ENCODE measurements around the gene CLK2. TPM values are rescaled to one million over a fixed set of nuclear protein-coding genes. Genes with fewer than 3 reads are reported as not detected.

The CLK2 gene
- polyA plus RNA-seq, 2 donors: 29.2 to 55.3 TPM

DNA sequence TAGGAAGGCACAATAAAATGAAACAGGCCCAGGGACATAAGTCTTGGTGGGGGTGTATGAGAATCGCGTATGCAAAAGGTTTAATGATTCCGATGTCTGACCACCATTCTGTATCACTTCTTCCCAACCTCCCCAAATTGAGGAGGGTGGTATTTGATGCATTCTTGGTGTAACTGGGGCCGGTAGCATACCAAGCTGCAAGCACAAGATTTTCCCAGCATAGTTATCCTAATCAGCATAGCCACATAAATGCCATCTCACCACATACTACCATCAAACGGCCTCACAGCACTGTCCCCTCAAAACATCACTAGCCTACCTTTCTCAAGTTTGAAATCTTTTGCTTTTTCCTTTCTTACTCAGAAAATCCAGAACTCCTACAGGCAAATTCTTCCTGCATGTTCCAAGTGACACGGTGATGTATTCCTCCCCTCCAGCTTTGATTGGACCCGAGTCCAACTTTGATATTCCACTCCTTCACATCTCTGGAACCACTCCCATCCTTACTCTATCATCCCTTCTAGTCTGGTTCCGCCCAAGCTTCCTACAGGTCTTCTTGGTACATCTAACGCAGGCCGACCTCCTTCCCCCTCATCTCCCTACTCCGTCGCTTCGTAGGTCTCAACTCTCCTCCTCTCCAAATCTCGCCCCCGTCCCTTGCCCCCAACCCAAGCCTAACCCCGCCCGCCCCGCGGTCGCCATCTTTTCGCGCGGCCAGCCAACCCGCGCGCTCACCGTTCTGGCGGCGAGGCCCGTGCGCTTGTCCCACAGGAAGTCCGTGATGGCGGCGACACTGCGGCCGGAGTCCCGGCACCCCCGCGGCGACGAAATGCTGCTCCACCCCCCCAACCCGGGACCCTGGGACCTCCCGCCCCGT, 600 bp downstream of the CLK2 start:
- H3K27me3 ChIP-seq (ENCODE audit: control insufficient read depth in 1 of 2, insufficient read depth in 2 of 2, low read length in 2 of 2): no peaks in the 10 kb centered on the region
- WGBS, 2 donors: 4% methylated on average over 44 of the region's 44 CpGs
- peaks cover 16 to 26% of the 10 kb centered on the region in 2 donors for H3K36me3 ChIP-seq (ENCODE audit: control insufficient read depth in 2 of 2, insufficient read depth in 2 of 2, low read length in 1 of 2)
- H3K27ac ChIP-seq (ENCODE audit: low read depth in 2 of 2, low read length in 1 of 2): peak overlapping the region; percentile 88 to 96
- H3K4me3 ChIP-seq (ENCODE audit: low read depth in 1 of 2, low read length in 2 of 2): peak overlapping the region; percentile 59 to 66
- H3K4me1 ChIP-seq (ENCODE audit: control insufficient read depth in 2 of 2, insufficient read depth in 2 of 2, low read length in 1 of 2): peaks cover 0 to 2% of the 10 kb centered on the region in 2 donors
- no peaks in the 10 kb centered on the region for H3K9me3 ChIP-seq (ENCODE audit: control insufficient read depth in 2 of 2, insufficient read depth in 1 of 2, low read depth in 1 of 2, low read length in 1 of 2)

DNA sequence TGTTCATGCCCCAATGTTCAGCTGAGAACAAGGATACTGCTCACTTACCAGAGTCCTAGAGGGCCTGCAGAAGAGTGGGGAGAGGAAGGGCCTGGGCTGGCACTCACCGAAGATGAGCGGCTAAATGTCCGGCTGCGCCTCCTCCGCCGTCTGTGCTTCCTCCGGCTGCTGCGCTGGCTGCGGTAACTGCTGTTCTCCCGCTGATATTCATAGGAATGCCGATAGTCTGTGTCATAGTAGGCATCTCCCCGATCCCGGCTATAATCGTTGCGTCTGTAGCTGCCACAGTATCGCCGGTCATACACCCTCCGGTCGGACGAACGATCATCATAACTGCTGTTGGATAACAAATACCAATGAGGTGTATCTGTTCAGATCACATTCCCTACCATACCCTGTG, 3.9 kb downstream of the CLK2 start:
- WGBS, 2 donors: 94 to 95% methylated on average over 21 of the region's 21 CpGs
- peaks cover 0 to 2% of the 10 kb centered on the region in 2 donors for H3K4me1 ChIP-seq (ENCODE audit: control insufficient read depth in 2 of 2, insufficient read depth in 2 of 2, low read length in 1 of 2)
- no peak overlapping the region for H3K27ac ChIP-seq (ENCODE audit: low read depth in 2 of 2, low read length in 1 of 2)
- no peak overlapping the region for H3K4me3 ChIP-seq (ENCODE audit: low read depth in 1 of 2, low read length in 2 of 2)
- H3K9me3 ChIP-seq (ENCODE audit: control insufficient read depth in 2 of 2, insufficient read depth in 1 of 2, low read depth in 1 of 2, low read length in 1 of 2): no peaks in the 10 kb centered on the region
- H3K27me3 ChIP-seq (ENCODE audit: control insufficient read depth in 1 of 2, insufficient read depth in 2 of 2, low read length in 2 of 2): no peaks in the 10 kb centered on the region
- H3K36me3 ChIP-seq (ENCODE audit: control insufficient read depth in 2 of 2, insufficient read depth in 2 of 2, low read length in 1 of 2): peaks cover 30 to 38% of the 10 kb centered on the region in 2 donors

DNA sequence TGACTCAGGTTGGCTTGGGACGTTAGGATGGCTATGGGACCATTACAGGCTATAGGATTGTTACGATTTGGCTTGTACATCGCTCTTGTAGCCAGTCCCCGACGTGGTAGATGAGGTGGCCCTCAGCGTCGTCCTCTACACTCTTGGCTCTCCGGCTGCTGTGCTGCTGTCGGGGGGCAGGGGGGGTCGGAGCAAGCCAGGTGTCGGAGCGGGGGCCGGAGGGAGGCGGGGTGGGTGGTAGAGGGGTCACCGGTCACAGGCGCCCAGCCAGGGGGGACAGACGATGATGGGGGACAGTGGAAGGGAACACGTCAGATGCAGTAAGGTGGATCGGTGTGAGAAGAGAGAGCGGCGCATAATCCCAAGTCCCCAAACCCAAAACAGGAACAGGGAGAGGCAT, 4.7 kb downstream of the CLK2 start:
- Histone ChIP-seq H3K27me3 (ENCODE audit: control insufficient read depth in 1 of 2, insufficient read depth in 2 of 2, low read length in 2 of 2) (no peaks in the 10 kb centered on the region), H3K4me3 (ENCODE audit: low read depth in 1 of 2, low read length in 2 of 2) (no peak overlapping the region), H3K36me3 (ENCODE audit: control insufficient read depth in 2 of 2, insufficient read depth in 2 of 2, low read length in 1 of 2) (peaks cover 30 to 42% of the 10 kb centered on the region in 2 donors), H3K9me3 (ENCODE audit: control insufficient read depth in 2 of 2, insufficient read depth in 1 of 2, low read depth in 1 of 2, low read length in 1 of 2) (no peaks in the 10 kb centered on the region), H3K27ac (ENCODE audit: low read depth in 2 of 2, low read length in 1 of 2) (no peak overlapping the region), H3K4me1 (ENCODE audit: control insufficient read depth in 2 of 2, insufficient read depth in 2 of 2, low read length in 1 of 2) (no peaks in the 10 kb centered on the region)
- 91 to 95% methylated on average over 21 of the region's 21 CpGs for WGBS, 2 donors

DNA sequence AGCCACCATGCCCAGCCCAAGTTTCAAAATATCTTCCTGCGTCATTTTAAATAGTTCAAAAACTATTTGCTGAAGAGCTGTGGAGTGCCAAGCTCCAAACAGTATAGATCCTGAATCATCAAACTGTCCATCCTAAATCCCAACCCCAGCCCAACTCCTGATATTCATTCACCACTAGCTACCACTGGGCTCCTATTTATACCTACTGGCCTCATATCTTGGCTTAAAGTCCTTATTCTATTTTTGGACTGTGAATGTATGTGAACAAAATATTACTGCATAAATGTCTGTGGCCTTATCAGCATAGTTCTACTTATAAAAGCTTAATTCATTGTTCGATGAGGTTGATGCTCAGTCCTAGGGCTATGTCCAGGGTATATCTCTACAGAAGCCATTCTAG, 5.9 kb downstream of the CLK2 start:
- no peak overlapping the region for H3K27ac ChIP-seq (ENCODE audit: low read depth in 2 of 2, low read length in 1 of 2)
- H3K36me3 ChIP-seq (ENCODE audit: control insufficient read depth in 2 of 2, insufficient read depth in 2 of 2, low read length in 1 of 2): peaks cover 30 to 45% of the 10 kb centered on the region in 2 donors
- 95 to 96% methylated on average over 2 of the region's 2 CpGs for WGBS, 2 donors

DNA sequence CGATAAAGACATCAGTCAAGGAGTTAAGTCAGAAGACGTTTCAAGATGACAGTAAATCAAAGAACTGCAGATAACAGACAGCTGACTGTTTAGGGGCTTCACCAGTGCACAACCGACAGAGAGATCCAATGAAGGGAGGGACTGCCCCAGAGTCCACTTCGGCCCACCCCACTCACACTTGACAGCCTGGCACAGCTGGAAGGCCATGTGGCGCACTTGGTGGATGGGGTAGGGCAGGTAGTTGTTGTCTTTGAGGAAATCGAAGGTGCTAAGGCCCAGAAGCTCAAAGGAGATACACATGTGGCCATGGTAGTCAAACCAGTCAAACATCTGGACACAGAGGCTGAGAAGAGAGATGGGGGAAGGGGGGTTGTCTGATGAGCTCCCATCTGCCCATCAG, 6.8 kb downstream of the CLK2 start:
- peaks cover 30 to 45% of the 10 kb centered on the region in 2 donors for H3K36me3 ChIP-seq (ENCODE audit: control insufficient read depth in 2 of 2, insufficient read depth in 2 of 2, low read length in 1 of 2)
- no peaks in the 10 kb centered on the region for H3K9me3 ChIP-seq (ENCODE audit: control insufficient read depth in 2 of 2, insufficient read depth in 1 of 2, low read depth in 1 of 2, low read length in 1 of 2)
- H3K4me3 ChIP-seq (ENCODE audit: low read depth in 1 of 2, low read length in 2 of 2): no peak overlapping the region
- H3K4me1 ChIP-seq (ENCODE audit: control insufficient read depth in 2 of 2, insufficient read depth in 2 of 2, low read length in 1 of 2): no peaks in the 10 kb centered on the region
- H3K27ac ChIP-seq (ENCODE audit: low read depth in 2 of 2, low read length in 1 of 2): no peak overlapping the region
- H3K27me3 ChIP-seq (ENCODE audit: control insufficient read depth in 1 of 2, insufficient read depth in 2 of 2, low read length in 2 of 2): no peaks in the 10 kb centered on the region
- WGBS, 2 donors: 82 to 83% methylated on average over 6 of the region's 6 CpGs

More for the DNA sequence above, 5.9 kb downstream of the CLK2 start:
- H3K27me3 ChIP-seq (ENCODE audit: control insufficient read depth in 1 of 2, insufficient read depth in 2 of 2, low read length in 2 of 2): no peaks in the 10 kb centered on the region
- H3K9me3 ChIP-seq (ENCODE audit: control insufficient read depth in 2 of 2, insufficient read depth in 1 of 2, low read depth in 1 of 2, low read length in 1 of 2): no peaks in the 10 kb centered on the region
- no peak overlapping the region for H3K4me3 ChIP-seq (ENCODE audit: low read depth in 1 of 2, low read length in 2 of 2)
- no peaks in the 10 kb centered on the region for H3K4me1 ChIP-seq (ENCODE audit: control insufficient read depth in 2 of 2, insufficient read depth in 2 of 2, low read length in 1 of 2)

DNA sequence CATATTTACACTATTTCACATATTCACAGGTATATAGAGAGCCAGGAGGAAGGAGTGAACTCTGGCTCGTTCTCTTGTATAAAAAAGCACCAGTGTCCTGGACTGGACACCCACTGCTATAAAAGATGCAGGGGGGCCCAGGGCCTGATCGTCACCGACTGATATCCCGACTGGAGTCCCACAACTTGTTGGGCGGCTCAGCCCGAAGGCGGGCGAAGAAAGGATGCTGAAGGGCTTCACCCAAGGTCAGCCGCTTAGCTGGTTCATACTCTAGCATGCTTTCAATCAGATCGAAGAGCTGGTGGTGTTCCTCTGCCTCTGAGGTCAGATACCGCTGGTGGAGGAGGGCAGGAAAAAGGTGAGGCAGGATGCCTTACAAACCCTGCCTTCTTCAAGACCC, 10.2 kb downstream of the CLK2 start:
- H3K9me3 ChIP-seq (ENCODE audit: control insufficient read depth in 2 of 2, insufficient read depth in 1 of 2, low read depth in 1 of 2, low read length in 1 of 2): no peaks in the 10 kb centered on the region
- H3K4me3 ChIP-seq (ENCODE audit: low read depth in 1 of 2, low read length in 2 of 2): no peak overlapping the region
- 82 to 86% methylated on average over 11 of the region's 11 CpGs for WGBS, 2 donors
- H3K27ac ChIP-seq (ENCODE audit: low read depth in 2 of 2, low read length in 1 of 2): peak overlapping the region in 1 of 2 donors; percentile 43
- peaks cover 5% of the 10 kb centered on the region in 2 donors for H3K4me1 ChIP-seq (ENCODE audit: control insufficient read depth in 2 of 2, insufficient read depth in 2 of 2, low read length in 1 of 2)
- H3K27me3 ChIP-seq (ENCODE audit: control insufficient read depth in 1 of 2, insufficient read depth in 2 of 2, low read length in 2 of 2): no peaks in the 10 kb centered on the region
- H3K36me3 ChIP-seq (ENCODE audit: control insufficient read depth in 2 of 2, insufficient read depth in 2 of 2, low read length in 1 of 2): peaks cover 17 to 27% of the 10 kb centered on the region in 2 donors

DNA sequence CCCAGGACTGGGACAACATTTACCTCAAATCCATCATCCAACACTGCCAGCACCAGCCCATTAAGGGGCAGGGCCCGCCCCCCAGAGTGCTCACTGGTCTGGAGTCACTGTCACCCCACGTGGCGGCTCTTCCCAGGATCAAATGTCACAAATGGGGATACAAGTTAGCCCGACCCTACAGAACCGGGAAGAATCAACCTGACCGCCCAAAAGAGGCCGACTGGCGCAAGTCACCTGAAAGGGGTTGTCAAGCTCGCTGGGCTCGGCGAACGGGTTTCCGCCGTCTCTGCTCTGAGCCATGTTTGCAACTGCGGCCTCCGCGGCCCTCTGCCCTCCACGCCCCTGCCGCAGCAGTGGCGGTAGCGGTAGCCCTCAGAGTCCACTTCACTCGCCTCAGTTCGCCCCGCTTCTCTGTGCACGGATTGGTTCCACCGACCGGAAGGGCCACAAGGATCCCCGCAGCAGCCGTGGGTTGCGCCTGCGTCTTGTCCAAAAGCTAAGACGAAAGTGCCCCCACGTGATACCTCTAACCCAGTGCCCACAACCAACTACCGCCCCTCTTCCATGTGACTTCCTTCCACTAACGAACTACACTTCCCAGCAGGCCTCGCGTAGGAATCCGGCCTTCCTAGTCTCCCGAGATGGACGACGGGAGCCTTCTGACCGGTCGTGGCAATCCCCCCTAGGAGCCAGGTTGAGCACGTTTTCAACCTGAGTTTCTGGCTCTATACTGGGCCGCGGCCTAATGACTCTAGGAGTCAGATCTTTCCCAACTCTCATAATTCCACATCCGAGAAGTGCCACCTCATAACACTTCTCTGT, 11.2 kb downstream of the CLK2 start, which contains the start of gene SCAMP3:
SCAMP3 (minus strand) TSS at position 509 of the 822 bp plus-strand sequence; CDS start at position 300, 209 bp downstream.
- peaks cover 5% of the 10 kb centered on the region in 2 donors for H3K4me1 ChIP-seq (ENCODE audit: control insufficient read depth in 2 of 2, insufficient read depth in 2 of 2, low read length in 1 of 2)
- no peaks in the 10 kb centered on the region for H3K9me3 ChIP-seq (ENCODE audit: control insufficient read depth in 2 of 2, insufficient read depth in 1 of 2, low read depth in 1 of 2, low read length in 1 of 2)
- H3K27me3 ChIP-seq (ENCODE audit: control insufficient read depth in 1 of 2, insufficient read depth in 2 of 2, low read length in 2 of 2): no peaks in the 10 kb centered on the region
- peak within 1 kb of the TSS; percentile 92 to 97 for H3K27ac ChIP-seq (ENCODE audit: low read depth in 2 of 2, low read length in 1 of 2)
- WGBS, 2 donors: 0% methylated on average over 47 of the region's 47 CpGs
- H3K36me3 ChIP-seq (ENCODE audit: control insufficient read depth in 2 of 2, insufficient read depth in 2 of 2, low read length in 1 of 2): peaks cover 12 to 28% of the 10 kb centered on the region in 2 donors
- peak within 1 kb of the TSS; percentile 82 to 90 for H3K4me3 ChIP-seq (ENCODE audit: low read depth in 1 of 2, low read length in 2 of 2)

DNA sequence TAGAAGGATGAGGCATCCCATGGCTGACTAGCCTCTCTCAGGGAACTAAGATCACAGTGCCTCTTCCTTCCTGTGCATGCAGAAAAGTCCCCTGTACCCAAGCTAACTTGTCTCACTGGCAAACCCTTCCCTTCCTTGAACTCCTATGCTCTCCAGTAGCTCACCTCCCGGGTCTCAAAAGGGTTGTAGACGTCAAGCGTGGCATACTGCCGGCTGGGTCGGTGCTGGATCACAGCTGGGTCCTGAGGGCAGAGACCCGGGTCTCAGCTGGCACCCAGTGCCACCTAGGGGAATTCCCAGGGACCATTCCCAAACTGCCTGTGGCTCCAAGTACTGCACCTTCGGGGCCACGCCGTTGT, 11.8 kb downstream of the CLK2 start:
- Histone ChIP-seq H3K27ac (ENCODE audit: low read depth in 2 of 2, low read length in 1 of 2) (peak overlapping the region; percentile 92 to 97), H3K9me3 (ENCODE audit: control insufficient read depth in 2 of 2, insufficient read depth in 1 of 2, low read depth in 1 of 2, low read length in 1 of 2) (no peaks in the 10 kb centered on the region), H3K4me1 (ENCODE audit: control insufficient read depth in 2 of 2, insufficient read depth in 2 of 2, low read length in 1 of 2) (peaks cover 5 to 7% of the 10 kb centered on the region in 2 donors), H3K4me3 (ENCODE audit: low read depth in 1 of 2, low read length in 2 of 2) (peak overlapping the region; percentile 82 to 90), H3K36me3 (ENCODE audit: control insufficient read depth in 2 of 2, insufficient read depth in 2 of 2, low read length in 1 of 2) (peaks cover 8 to 29% of the 10 kb centered on the region in 2 donors), H3K27me3 (ENCODE audit: control insufficient read depth in 1 of 2, insufficient read depth in 2 of 2, low read length in 2 of 2) (no peaks in the 10 kb centered on the region)
- 0% methylated on average over 9 of the region's 9 CpGs for WGBS, 2 donors

DNA sequence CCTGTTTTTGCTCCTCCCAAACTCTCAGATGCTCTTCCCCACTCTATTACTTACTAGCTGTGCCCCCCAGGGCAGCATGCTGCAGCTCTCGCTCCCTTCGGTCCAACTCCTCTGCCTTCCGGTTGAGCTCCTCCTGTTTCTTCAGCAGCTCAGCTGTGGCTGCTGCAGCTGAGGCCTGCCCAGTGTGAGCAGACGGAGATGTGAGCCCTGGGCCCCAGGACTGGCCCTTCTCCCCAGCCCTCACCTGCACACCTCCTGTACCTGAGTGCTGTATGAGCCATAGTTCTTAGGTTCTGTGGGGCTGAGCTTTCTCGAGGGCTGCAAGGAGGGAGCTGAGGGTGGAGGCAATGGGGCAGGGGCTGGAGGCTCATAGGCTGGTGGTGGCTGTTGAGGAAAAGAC, 13.0 kb downstream of the CLK2 start:
- Histone ChIP-seq H3K4me3 (ENCODE audit: low read depth in 1 of 2, low read length in 2 of 2) (no peak overlapping the region), H3K27ac (ENCODE audit: low read depth in 2 of 2, low read length in 1 of 2) (no peak overlapping the region), H3K27me3 (ENCODE audit: control insufficient read depth in 1 of 2, insufficient read depth in 2 of 2, low read length in 2 of 2) (no peaks in the 10 kb centered on the region), H3K36me3 (ENCODE audit: control insufficient read depth in 2 of 2, insufficient read depth in 2 of 2, low read length in 1 of 2) (peaks cover 0 to 25% of the 10 kb centered on the region in 2 donors), H3K4me1 (ENCODE audit: control insufficient read depth in 2 of 2, insufficient read depth in 2 of 2, low read length in 1 of 2) (peaks cover 5 to 8% of the 10 kb centered on the region in 2 donors), H3K9me3 (ENCODE audit: control insufficient read depth in 2 of 2, insufficient read depth in 1 of 2, low read depth in 1 of 2, low read length in 1 of 2) (no peaks in the 10 kb centered on the region)
- 90 to 95% methylated on average over 5 of the region's 5 CpGs for WGBS, 2 donors
